ENCODE measurements around the gene ZNF431. TPM values are rescaled to one million over a fixed set of nuclear protein-coding genes. Genes with fewer than 3 reads are reported as not detected.
"Not testable (repeated sequence)": the region's sequence is repeated elsewhere in the genome, so short reads cannot be mapped to it uniquely, and the experiment has no call there.

The ZNF431 gene
- total RNA-seq, 1 donor from 2014 or later, result 4.6 TPM

- DNase-seq (ENCODE audit: extremely low read depth, low read depth, low spot score), result no peak
These were observed 1.6 kb downstream of the ZNF431 start for GRCh38 chr19:21143428-21143827.

DNA sequence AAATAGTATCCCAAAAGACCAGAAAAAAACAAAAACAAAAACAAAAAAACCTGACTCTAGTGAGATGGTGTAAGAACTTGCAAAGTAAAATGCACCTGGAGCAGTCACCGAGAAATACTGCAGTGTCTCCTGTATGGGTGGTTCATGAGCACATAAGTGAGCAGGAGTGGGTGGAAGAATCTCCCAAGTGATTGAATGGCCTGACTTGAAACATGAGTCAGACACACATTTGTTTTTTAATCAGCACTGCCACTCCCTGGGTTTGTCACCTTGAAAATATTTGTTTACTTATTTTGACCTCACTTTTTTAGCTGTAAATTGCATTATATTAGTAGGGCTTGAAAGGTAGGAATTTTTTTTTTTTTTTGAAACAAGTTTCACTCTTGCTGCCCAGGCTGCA lies 2.0 kb downstream of the ZNF431 start:
- DNase-seq (ENCODE audit: extremely low read depth, low read depth, low spot score), result no peak

- DNase-seq (ENCODE audit: extremely low read depth, low read depth, low spot score), result no peak
These were observed 5.7 kb downstream of the ZNF431 start for GRCh38 chr19:21147540-21147939.

DNA sequence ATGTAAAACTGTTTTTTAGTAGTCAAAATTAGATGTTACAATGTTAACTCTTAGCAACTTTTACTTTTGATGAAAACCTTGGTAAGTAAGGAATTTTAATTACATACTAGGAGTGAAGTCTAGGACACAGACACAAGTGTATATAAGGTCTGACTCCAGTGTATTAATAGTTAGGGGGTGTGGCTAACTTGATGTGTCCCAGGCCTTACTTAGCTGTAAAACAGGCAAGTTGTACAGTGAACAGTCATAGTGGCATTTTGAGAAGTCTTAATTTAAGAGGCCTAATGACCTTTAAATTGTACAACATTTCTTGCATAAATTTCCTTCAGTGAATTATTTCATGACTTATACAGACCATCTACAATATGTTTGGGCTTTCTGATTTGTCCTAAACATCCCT lies 6.8 kb downstream of the ZNF431 start:
- no peak for DNase-seq (ENCODE audit: extremely low read depth, low read depth, low spot score)

GRCh38 chr19:21149877-21150276 lies 8.0 kb downstream of the ZNF431 start:
- DNase-seq (ENCODE audit: extremely low read depth, low read depth, low spot score), result no peak

GRCh38 chr19:21151460-21151859 lies 9.6 kb downstream of the ZNF431 start:
- DNase-seq (ENCODE audit: extremely low read depth, low read depth, low spot score), result no peak

GRCh38 chr19:21158523-21159135 lies 16.8 kb downstream of the ZNF431 start:
- no peak for DNase-seq (ENCODE audit: extremely low read depth, low read depth, low spot score)

DNA sequence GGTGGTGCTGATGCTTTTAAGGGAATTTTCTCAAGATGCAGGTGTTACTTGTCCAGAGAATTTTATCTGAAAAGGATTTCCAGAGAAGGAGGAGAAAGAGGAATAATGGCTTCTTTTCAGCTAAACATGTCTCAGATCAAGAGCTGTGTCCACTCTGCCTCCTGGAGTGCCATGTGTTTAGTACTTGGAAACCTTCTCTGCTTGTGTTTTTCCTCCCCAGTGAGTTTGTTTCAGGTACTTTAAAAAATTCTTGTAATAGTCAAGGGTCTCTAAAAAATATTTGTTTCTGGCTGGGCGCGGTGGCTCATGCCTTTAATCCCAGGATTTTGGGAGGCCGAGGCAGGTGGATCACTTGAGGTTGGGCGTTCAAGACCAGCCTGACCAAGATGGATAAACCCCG lies 22.7 kb downstream of the ZNF431 start:
- no peak for DNase-seq (ENCODE audit: extremely low read depth, low read depth, low spot score)

GRCh38 chr19:21166436-21166835 lies 24.6 kb downstream of the ZNF431 start:
- no peak for DNase-seq (ENCODE audit: extremely low read depth, low read depth, low spot score)

- DNase-seq (ENCODE audit: extremely low read depth, low read depth, low spot score), result no peak
These were observed 55.9 kb downstream of the ZNF431 start for GRCh38 chr19:21197590-21198295.

GRCh38 chr19:21202865-21203494 lies 61.1 kb downstream of the ZNF431 start:
- peak; percentile 3 for DNase-seq (ENCODE audit: extremely low read depth, low read depth, low spot score)

- no peak for DNase-seq (ENCODE audit: extremely low read depth, low read depth, low spot score)
These were observed 68.3 kb downstream of the ZNF431 start for GRCh38 chr19:21210037-21210621.

- no peak for DNase-seq (ENCODE audit: extremely low read depth, low read depth, low spot score)
These were observed 79.9 kb downstream of the ZNF431 start for GRCh38 chr19:21221693-21222092.

DNA sequence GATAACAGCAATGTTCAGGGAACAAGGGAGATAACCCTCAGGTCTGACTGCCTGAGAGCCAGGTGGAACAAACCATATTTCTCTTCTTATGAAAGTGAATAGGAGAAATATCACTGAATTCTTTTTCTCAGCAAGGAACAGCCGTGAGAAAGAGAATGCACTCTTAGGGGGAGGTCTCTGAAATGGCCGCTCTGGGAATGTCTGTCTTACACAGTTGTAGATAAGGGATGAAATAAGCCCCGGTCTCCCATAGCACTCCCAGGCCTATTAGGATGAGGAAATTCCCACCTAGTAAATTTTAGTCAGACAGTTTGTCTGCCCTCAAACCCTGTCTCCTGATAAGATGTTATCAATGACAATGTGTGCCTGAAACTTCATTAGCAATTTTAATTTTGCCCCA lies 88.1 kb downstream of the ZNF431 start:
- not testable (repeated sequence) for DNase-seq (ENCODE audit: extremely low read depth, low read depth, low spot score)

- no peak for DNase-seq (ENCODE audit: extremely low read depth, low read depth, low spot score)
These were observed 91.9 kb downstream of the ZNF431 start for GRCh38 chr19:21233691-21234090.

DNA sequence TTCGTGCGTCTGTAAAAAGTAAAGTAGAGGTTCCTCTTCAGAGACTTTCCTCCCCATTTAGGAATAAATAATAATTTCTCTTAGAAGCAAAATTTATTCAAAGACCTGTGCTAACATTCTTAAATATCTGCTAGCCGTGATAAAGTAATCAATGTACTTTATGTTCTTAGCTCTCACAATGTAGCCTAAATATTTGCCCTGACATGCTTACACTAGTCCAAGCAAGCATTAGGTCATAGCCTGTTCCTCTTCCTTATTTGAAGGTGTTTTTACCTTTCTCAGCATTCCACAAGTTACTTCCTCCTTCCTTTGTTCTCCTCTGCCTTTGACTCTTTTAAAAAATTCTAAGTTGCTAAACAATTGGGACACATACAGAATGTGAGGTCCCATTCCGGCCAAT lies 94.9 kb downstream of the ZNF431 start:
- not testable (repeated sequence) for DNase-seq (ENCODE audit: extremely low read depth, low read depth, low spot score)

- DNase-seq (ENCODE audit: extremely low read depth, low read depth, low spot score), result no peak
These were observed 96.8 kb downstream of the ZNF431 start for GRCh38 chr19:21238670-21239069.

Other genes starting within 250 kb of the ZNF431 start
- gene ZNF85, start 218.8 kb upstream of the ZNF431 start, total RNA-seq, result 7.8 and 14.1 TPM in 2 replicates
- gene ZNF430, start 121.4 kb upstream of the ZNF431 start, total RNA-seq, result 3.4 and 6.4 TPM in 2 replicates
- 2.9 and 5.8 TPM in 2 replicates for gene ZNF714, start 59.8 kb upstream of the ZNF431 start, total RNA-seq
- 6.2 and 10.6 TPM in 2 replicates for gene ZNF708, start 187.4 kb downstream of the ZNF431 start, total RNA-seq
- 3.9 and 12.1 TPM in 2 replicates for gene ZNF738, start 217.0 kb downstream of the ZNF431 start, total RNA-seq

All from glomerular endothelial cell (primary cell).